Measurements from ENCODE around the gene HEMGN. TPM values are rescaled to one million over a fixed set of nuclear protein-coding genes. Genes with fewer than 3 reads are reported as not detected.

HEMGN gene
- total RNA-seq, 3 donors from 2014 or later = not detected

- Histone ChIP-seq H3K36me3 (no peaks in the 10 kb centered on the region), H3K9me3 (no peaks in the 10 kb centered on the region), H3K4me3 (no peak overlapping the region), H3K27ac (no peak overlapping the region), H3K27me3 (no peaks in the 10 kb centered on the region), H3K4me1 (no peaks in the 10 kb centered on the region)
- TF ChIP-seq CTCF (IDR thresholded peaks at IDR 0.05) (no peak), POLR2AphosphoS5 (IDR thresholded peaks at IDR 0.05) (no peak), POLR2A (IDR thresholded peaks at IDR 0.05) (no peak)
- DNase-seq (ENCODE audit: low spot score in 2 of 2) = no peak
- intact Hi-C loops (cut with DNase I; ENCODE audit: low total_unique reads) = no loop called here
These were observed 42.2 kb downstream of the HEMGN start for GRCh38 chr9:97895695-97896332.

GRCh38 chr9:97895211-97895610 lies 42.8 kb downstream of the HEMGN start:
- no peaks in the 10 kb centered on the region for H3K27me3 ChIP-seq
- no peak for TF ChIP-seq POLR2A (IDR thresholded peaks at IDR 0.05)
- no peak for TF ChIP-seq POLR2AphosphoS5 (IDR thresholded peaks at IDR 0.05)
- no peak for TF ChIP-seq CTCF (IDR thresholded peaks at IDR 0.05)
- no peak overlapping the region for H3K27ac ChIP-seq
- no peak overlapping the region for H3K4me3 ChIP-seq
- intact Hi-C loops (cut with DNase I; ENCODE audit: low total_unique reads) = no loop called here
- no peaks in the 10 kb centered on the region for H3K9me3 ChIP-seq
- DNase-seq (ENCODE audit: low spot score in 2 of 2) = no peak
- no peaks in the 10 kb centered on the region for H3K36me3 ChIP-seq
- H3K4me1 ChIP-seq = no peaks in the 10 kb centered on the region

GRCh38 chr9:97892421-97892820 lies 45.6 kb downstream of the HEMGN start:
- H3K36me3 ChIP-seq = no peaks in the 10 kb centered on the region
- no peak for DNase-seq (ENCODE audit: low spot score in 2 of 2)
- no peak overlapping the region for H3K4me3 ChIP-seq
- intact Hi-C loops (cut with DNase I; ENCODE audit: low total_unique reads) = no loop called here
- no peak for TF ChIP-seq CTCF (IDR thresholded peaks at IDR 0.05)
- H3K9me3 ChIP-seq = no peaks in the 10 kb centered on the region
- H3K27ac ChIP-seq = no peak overlapping the region
- H3K27me3 ChIP-seq = no peaks in the 10 kb centered on the region
- no peaks in the 10 kb centered on the region for H3K4me1 ChIP-seq

- Histone ChIP-seq H3K4me1 (no peaks in the 10 kb centered on the region), H3K4me3 (no peak overlapping the region), H3K36me3 (no peaks in the 10 kb centered on the region), H3K27ac (no peak overlapping the region), H3K27me3 (no peaks in the 10 kb centered on the region), H3K9me3 (no peaks in the 10 kb centered on the region)
- TF ChIP-seq POLR2A (IDR thresholded peaks at IDR 0.05) = no peak
- intact Hi-C loops (cut with DNase I; ENCODE audit: low total_unique reads) = no loop called here
- DNase-seq (ENCODE audit: low spot score in 2 of 2) = no peak
These were observed 46.2 kb downstream of the HEMGN start for GRCh38 chr9:97891736-97892135.

GRCh38 chr9:97889941-97890887 lies 47.8 kb downstream of the HEMGN start:
- H3K4me3 ChIP-seq = no peak overlapping the region
- H3K4me1 ChIP-seq = no peaks in the 10 kb centered on the region
- no peak for DNase-seq (ENCODE audit: low spot score in 2 of 2)
- H3K36me3 ChIP-seq = no peaks in the 10 kb centered on the region
- no peaks in the 10 kb centered on the region for H3K27me3 ChIP-seq
- intact Hi-C loops (cut with DNase I; ENCODE audit: low total_unique reads) = no loop called here
- no peaks in the 10 kb centered on the region for H3K9me3 ChIP-seq
- no peak overlapping the region for H3K27ac ChIP-seq
- TF ChIP-seq CTCF (IDR thresholded peaks at IDR 0.05) (peak in 1 of 3 donors; percentile 9), POLR2AphosphoS5 (IDR thresholded peaks at IDR 0.05) (no peak)

Measured in breast epithelium (tissue), 4 donors.